HepG2 (cell line): Measurements from ENCODE around the gene TAB2. TPM values are rescaled to one million over a fixed set of nuclear protein-coding genes. Genes with fewer than 3 reads are reported as not detected.

Experiments
- ATAC-seq: fragments of 200-7000 bp; cut with Tn5 transposase; 3 replicates; pipeline ENCODE4 v1.9.1; 2020; ENCODE audit warnings: mild to moderate bottlenecking, moderate library complexity
- BruUV-seq: library from RNA; stranded (reverse); fragments of 400-500 nt; replicated peaks from 2 replicates; lab custom pipeline; 2021; lab: Mats Ljungman, UMichigan
- CTCF ChIA-PET: fragments of 300-600 bp; formaldehyde crosslinking; extraction: SDS; loops from one replicate; lab custom pipeline; 2021; ENCODE audit warnings: low total read pairs, inconsistent platforms, low intra/inter-chr PET ratio; lab: Yijun Ruan, JAX
- POLR2A ChIA-PET: fragments of 350-600 bp; sonication (Branson Sonifier 250); formaldehyde crosslinking; loops from one replicate; lab custom pipeline; 2020; ENCODE audit warnings: antibody characterized with exemption, inconsistent platforms; lab: Yijun Ruan, JAX
- DNase-seq: peaks from one replicate; pipeline ENCODE4 v3.0.0-alpha.2; 2015; ENCODE audit warnings: low spot score
- FAIRE-seq: peaks from 3 replicates; lab custom pipeline; 2011; peaks lifted over from hg19 to GRCh38; lab: Jason Lieb, UNC
- H2AFZ ChIP-seq: one replicate; pipeline ENCODE4 v1.6.1; 2011; ENCODE audit warnings: low read length, inconsistent platforms
- H3K27ac ChIP-seq: fragments of 300-600 bp; 3 replicates; pipeline ENCODE4 v1.8.0; 2011; ENCODE audit warnings: mixed run types, mild to moderate bottlenecking, mixed read lengths, low read length, inconsistent platforms; ENCODE audit not compliant: insufficient read depth; ENCODE audit errors: extremely low read length
- H3K27me3 ChIP-seq, 2 experiments: fragments of 200-600 bp in 1 of 2; 2 replicates in 1 of 2; 3 replicates in 1 of 2; pipeline versions ENCODE4 v1.6.0 to v1.8.0; 2011; ENCODE audit warnings: low read length in 2 of 2, mild to moderate bottlenecking in 2 of 2, moderate library complexity in 2 of 2, inconsistent platforms in 1 of 2; ENCODE audit not compliant: insufficient read depth in 2 of 2, control insufficient read depth in 1 of 2
- H3K36me3 ChIP-seq, 2 experiments: fragments of 200-600 bp in 1 of 2; replicated peaks in 1 of 2; 2 replicates in 1 of 2; 3 replicates in 1 of 2; pipeline versions ENCODE4 v1.5.1 to v1.8.0; 2011; ENCODE audit warnings: low read length in 2 of 2, inconsistent platforms in 1 of 2; ENCODE audit not compliant: insufficient read depth in 2 of 2, control insufficient read depth in 1 of 2
- H3K4me1 ChIP-seq: 2 replicates; pipeline ENCODE4 v1.5.1; 2012; ENCODE audit warnings: low read length, inconsistent platforms; ENCODE audit not compliant: insufficient read depth
- H3K4me2 ChIP-seq: 2 replicates; pipeline ENCODE4 v1.6.0; 2011; ENCODE audit warnings: low read depth, low read length, inconsistent platforms
- H3K4me3 ChIP-seq, 3 experiments: fragments of 200-600 bp in 1 of 3; sonication (generic), shearing (Covaris generic) in 1 of 3; replicated peaks in 1 of 3; 2 replicates each; pipeline ENCODE4 v1.5.1; 2011 to 2016; ENCODE audit warnings: low read length in 3 of 3, inconsistent platforms in 2 of 3, low read depth in 2 of 3, mild to moderate bottlenecking in 2 of 3, control low read depth in 1 of 3, mixed read lengths in 1 of 3; ENCODE audit not compliant: insufficient read depth in 1 of 3
- H3K79me2 ChIP-seq: one replicate; pipeline ENCODE4 v1.6.1; 2011; ENCODE audit warnings: low read length, inconsistent platforms; ENCODE audit not compliant: insufficient read depth
- H3K9ac ChIP-seq: 2 replicates; pipeline ENCODE4 v1.6.0; 2011; ENCODE audit warnings: mild to moderate bottlenecking, low read depth, low read length, inconsistent platforms; ENCODE audit not compliant: insufficient read depth
- H3K9me3 ChIP-seq: 2 replicates; pipeline ENCODE4 v1.5.1; 2012; ENCODE audit warnings: mild to moderate bottlenecking, low read length
- H4K20me1 ChIP-seq: 2 replicates; pipeline ENCODE4 v1.6.0; 2011; ENCODE audit warnings: inconsistent platforms, mild to moderate bottlenecking, low read length, moderate library complexity; ENCODE audit not compliant: insufficient read depth
- CENPX ChIP-seq: sonication (generic); formaldehyde crosslinking; IDR thresholded peaks from 2 replicates; pipeline ENCODE4 v1.9.0; 2021; ENCODE audit warnings: mild to moderate bottlenecking, missing genetic modification reagents, moderate library complexity
- NFYB ChIP-seq: sonication (generic); formaldehyde crosslinking; IDR thresholded peaks from 2 replicates; pipeline ENCODE4 v1.4.0; 2020; ENCODE audit warnings: missing genetic modification reagents
- ZNF205 ChIP-seq: IDR thresholded peaks from 2 replicates; pipeline ENCODE4 v1.6.1; 2018; ENCODE audit warnings: missing biosample characterization, missing genetic modification reagents
- ZNF263 ChIP-seq: sonication (generic); formaldehyde crosslinking; IDR thresholded peaks from 2 replicates; pipeline ENCODE4 v1.4.0; 2020; ENCODE audit warnings: missing genetic modification reagents
- ZNF30 ChIP-seq: sonication (generic); formaldehyde crosslinking; IDR thresholded peaks from 2 replicates; pipeline ENCODE4 v1.5.0; 2020; ENCODE audit warnings: mild to moderate bottlenecking, missing genetic modification reagents
- ZNF331 ChIP-seq: sonication (generic); formaldehyde crosslinking; IDR thresholded peaks from 2 replicates; pipeline ENCODE4 v1.4.0; 2020; ENCODE audit warnings: missing genetic modification reagents
- WGBS: methylation state at CpG from one replicate; pipeline ENCODE4 v1.1.6; 2017; ENCODE audit warnings: low lambda C conversion rate; 5-methylcytosine and 5-hydroxymethylcytosine counted together
- in situ Hi-C: cut with HindIII; loops from 2 replicates; pipeline ENCODE4 v1.10.0; 2017; ENCODE audit warnings: low pct_unique_long_range_greater_than_20kb; ENCODE audit not compliant: extremely low pct_ligation_motif_present
- intact Hi-C: fragments of 100-400 bp; cut with micrococcal nuclease; formaldehyde crosslinking; loops from one replicate; pipeline ENCODE4 v1.10.0; 2022; ENCODE audit not compliant: unreplicated experiment
- polyA plus RNA-seq, 8 experiments: library from polyadenylated mRNA; depleted of rRNA in 3 of 8; stranded (reverse) in 7 of 8; unstranded in 1 of 8; fragments of >200 nt; fragmentation: Illumina TruSeq in 4 of 8; extraction: Trizol in 4 of 8; gene quantifications; 2 replicates each; pipeline versions ENCODE4 v1.2.1 to v1.2.3, GENCODE V29; 2011 to 2016; ENCODE audit warnings: low read depth in 4 of 8, missing spikeins in 1 of 8, mixed read lengths in 1 of 8; ENCODE audit not compliant: insufficient read depth in 1 of 8
- total RNA-seq, 5 experiments: library from RNA; depleted of rRNA; stranded (reverse); fragments of >200 nt; fragmentation: Illumina TruSeq; extraction: Trizol; gene quantifications; 2 replicates each; pipeline ENCODE4 v1.2.3, GENCODE V29; 2016; ENCODE audit warnings: low read depth in 1 of 5
- TF ChIP-seq, protein P1 (sequence below): sonication (generic); formaldehyde crosslinking; IDR thresholded peaks from 2 replicates; pipeline ENCODE4 v1.8.1; 2023; ENCODE audit warnings: mild to moderate bottlenecking, moderate library complexity, missing genetic modification reagents
- TF ChIP-seq, protein P2 (sequence below): sonication (generic); formaldehyde crosslinking; conservative IDR thresholded peaks from 2 replicates; pipeline ENCODE4 v1.4.0; 2020; ENCODE audit warnings: missing genetic modification reagents
- TF ChIP-seq, protein P3 (sequence below): sonication (generic); formaldehyde crosslinking; IDR thresholded peaks from 2 replicates; pipeline ENCODE4 v1.8.0; 2022; ENCODE audit warnings: mild to moderate bottlenecking, missing genetic modification reagents, moderate library complexity

Gene TAB2
- total and polyA plus RNA-seq, 2 of the 13 experiments (the other 11 are each of a cell fraction or from before 2014, with no cell fraction given), result 23.7 to 50.2 TPM

DNA sequence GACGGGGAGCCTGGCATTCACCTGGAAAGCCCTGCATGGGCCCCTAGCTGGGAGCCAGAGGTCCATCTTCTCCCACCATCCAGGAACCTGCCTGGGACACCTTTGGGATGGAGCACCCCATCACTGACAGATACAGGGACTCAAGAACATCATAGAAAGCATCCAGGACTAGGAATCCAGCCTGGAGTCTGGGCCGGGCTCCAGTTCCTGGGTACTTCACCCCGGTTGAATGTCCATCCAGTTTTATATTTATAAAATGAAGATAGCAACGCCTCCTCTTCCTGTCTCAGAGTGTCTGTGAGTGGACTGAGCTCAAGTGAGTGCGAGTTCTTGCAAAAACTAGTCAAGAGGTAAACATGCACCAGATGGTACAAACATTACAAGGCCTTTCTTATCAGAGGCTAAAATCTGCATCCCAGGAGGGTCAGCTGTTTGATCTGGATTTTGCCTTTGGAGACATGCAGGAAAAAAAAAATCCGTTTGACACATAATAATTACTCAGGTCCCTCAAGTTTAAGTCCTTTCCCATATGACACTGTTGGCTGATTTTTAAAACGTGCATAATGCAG is 139.9 kb downstream of the TAB2 start:
- no peak overlapping the region for H3K4me3 ChIP-seq
- H3K9ac ChIP-seq, result no peak overlapping the region
- ATAC-seq, result no peak
- H3K79me2 ChIP-seq, result no peaks in the 10 kb centered on the region
- FAIRE-seq, result no peak
- no peaks in the 10 kb centered on the region; a peak in 1 of 5 replicates for H3K36me3 ChIP-seq
- H3K27me3 ChIP-seq, result no peaks in the 10 kb centered on the region
- no peak overlapping the region for H2AFZ ChIP-seq
- H3K9me3 ChIP-seq, result no peaks in the 10 kb centered on the region
- TF ChIP-seq ZNF331, result no peak
- TF ChIP-seq ZNF30 (CRISPR knock-in tag), result no peak
- TF ChIP-seq, protein P1, sequence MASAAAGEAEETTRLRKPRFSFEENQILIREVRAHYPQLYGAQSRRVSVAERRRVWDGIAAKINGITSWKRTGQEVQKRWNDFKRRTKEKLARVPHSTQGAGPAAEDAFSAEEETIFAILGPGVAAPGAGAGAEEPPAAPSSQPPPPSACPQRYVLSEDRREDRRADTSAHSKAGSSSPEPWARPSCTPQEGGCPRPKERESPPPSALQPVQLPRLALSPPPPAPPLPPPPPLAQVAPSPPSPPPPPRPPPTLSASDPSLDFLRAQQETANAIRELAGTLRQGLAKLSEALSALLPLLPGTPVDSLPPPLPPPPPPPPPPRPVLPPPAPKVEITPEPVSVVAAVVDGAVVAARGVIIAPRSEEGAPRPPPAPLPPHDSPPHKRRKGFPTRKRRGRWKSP (CRISPR knock-in tag), result no peak
- no peak for TF ChIP-seq ZNF263 (CRISPR knock-in tag)
- TF ChIP-seq, protein P2, sequence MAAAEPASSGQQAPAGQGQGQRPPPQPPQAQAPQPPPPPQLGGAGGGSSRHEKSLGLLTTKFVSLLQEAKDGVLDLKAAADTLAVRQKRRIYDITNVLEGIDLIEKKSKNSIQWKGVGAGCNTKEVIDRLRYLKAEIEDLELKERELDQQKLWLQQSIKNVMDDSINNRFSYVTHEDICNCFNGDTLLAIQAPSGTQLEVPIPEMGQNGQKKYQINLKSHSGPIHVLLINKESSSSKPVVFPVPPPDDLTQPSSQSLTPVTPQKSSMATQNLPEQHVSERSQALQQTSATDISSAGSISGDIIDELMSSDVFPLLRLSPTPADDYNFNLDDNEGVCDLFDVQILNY, result no peak
- TF ChIP-seq, protein P3, sequence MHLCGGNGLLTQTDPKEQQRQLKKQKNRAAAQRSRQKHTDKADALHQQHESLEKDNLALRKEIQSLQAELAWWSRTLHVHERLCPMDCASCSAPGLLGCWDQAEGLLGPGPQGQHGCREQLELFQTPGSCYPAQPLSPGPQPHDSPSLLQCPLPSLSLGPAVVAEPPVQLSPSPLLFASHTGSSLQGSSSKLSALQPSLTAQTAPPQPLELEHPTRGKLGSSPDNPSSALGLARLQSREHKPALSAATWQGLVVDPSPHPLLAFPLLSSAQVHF (CRISPR knock-in tag), result no peak
- TF ChIP-seq NFYB (CRISPR knock-in tag), result no peak
- TF ChIP-seq CENPX, result no peak
- TF ChIP-seq ZNF205 (CRISPR knock-in tag), result no peak
- H3K27ac ChIP-seq, result no peak overlapping the region
- DNase-seq, result no peak
- peaks cover 23% of the 10 kb centered on the region for H3K4me1 ChIP-seq
- WGBS, result 82% methylated on average over 7 of the region's 7 CpGs
- no TSS peak for BruUV-seq
- in situ Hi-C loops, result no loop called here
- POLR2A ChIA-PET, result no interaction called here
- intact Hi-C loops, result no loop called here
- no peak overlapping the region for H3K4me2 ChIP-seq
- CTCF ChIA-PET, result no interaction called here
- no peaks in the 10 kb centered on the region for H4K20me1 ChIP-seq
